Neural progenitor cell (in vitro differentiated cells): ENCODE data around the gene KRTAP2-4. TPM values are rescaled to one million over a fixed set of nuclear protein-coding genes. Genes with fewer than 3 reads are reported as not detected.
"Not testable (repeated sequence)": the region's sequence is repeated elsewhere in the genome, so short reads cannot be mapped to it uniquely, and the experiment has no call there.

Experiments used
- DNase-seq: peaks from one replicate; pipeline ENCODE4 v3.0.0-alpha.2; 2016; ENCODE audit warnings: low spot score
- H2AFZ ChIP-seq: fragments of 200-600 bp; sonication (generic); replicated peaks from 2 replicates; pipeline ENCODE4 v1.6.1; 2016; ENCODE audit warnings: antibody characterized with exemption
- H3F3A ChIP-seq: fragments of 200-600 bp; sonication (generic); 2 replicates; pipeline ENCODE4 v1.6.1; 2016; ENCODE audit warnings: antibody characterized with exemption, low read depth
- H3K27ac ChIP-seq: fragments of 200-600 bp; sonication (generic); 2 replicates; pipeline ENCODE4 v1.5.1; 2016; ENCODE audit warnings: mild to moderate bottlenecking
- H3K27me3 ChIP-seq: fragments of 200-600 bp; sonication (generic); 2 replicates; pipeline ENCODE4 v1.6.1; 2016; ENCODE audit warnings: mild to moderate bottlenecking, moderate library complexity
- H3K36me3 ChIP-seq: fragments of 200-600 bp; sonication (generic); 2 replicates; pipeline ENCODE4 v1.5.1; 2016
- H3K4me1 ChIP-seq: fragments of 200-600 bp; sonication (generic); 2 replicates; pipeline ENCODE4 v1.6.1; 2016; ENCODE audit warnings: mixed run types
- H3K4me2 ChIP-seq: fragments of 200-600 bp; sonication (generic); 2 replicates; pipeline ENCODE4 v1.6.1; 2016
- H3K4me3 ChIP-seq: fragments of 200-600 bp; sonication (generic); 2 replicates; pipeline ENCODE4 v1.5.1; 2016
- H3K79me2 ChIP-seq: fragments of 200-600 bp; sonication (generic); 2 replicates; pipeline ENCODE4 v1.6.1; 2016; ENCODE audit warnings: low read depth
- H3K9ac ChIP-seq: fragments of 200-600 bp; sonication (generic); 2 replicates; pipeline ENCODE4 v1.6.1; 2016
- H3K9me3 ChIP-seq: fragments of 200-600 bp; sonication (generic); 2 replicates; pipeline ENCODE4 v1.5.1; 2016; ENCODE audit warnings: low read depth
- H4K20me1 ChIP-seq: fragments of 200-600 bp; sonication (generic); 2 replicates; pipeline ENCODE4 v1.6.1; 2016; ENCODE audit warnings: low read depth
- H3K27ac Mint-ChIP-seq: 3 replicates; pipeline ENCODE4 v1.8.0; 2021; ENCODE audit warnings: mixed read lengths
- H3K27me3 Mint-ChIP-seq: 2 replicates; pipeline ENCODE4 v1.8.0; 2022; ENCODE audit warnings: low read depth, mild to moderate bottlenecking, inconsistent platforms, moderate library complexity, mixed read lengths; ENCODE audit not compliant: insufficient read depth
- H3K36me3 Mint-ChIP-seq: 3 replicates; pipeline ENCODE4 v1.8.0; 2021; ENCODE audit warnings: mixed read lengths
- H3K4me1 Mint-ChIP-seq: 3 replicates; pipeline ENCODE4 v1.8.0; 2021; ENCODE audit warnings: mixed read lengths
- H3K4me3 Mint-ChIP-seq: 3 replicates; pipeline ENCODE4 v1.8.0; 2021; ENCODE audit warnings: mild to moderate bottlenecking, moderate library complexity, mixed read lengths
- H3K9me3 Mint-ChIP-seq: 3 replicates; pipeline ENCODE4 v1.8.0; 2020; ENCODE audit warnings: mixed read lengths
- CTCF ChIP-seq: fragments of 200-600 bp; sonication (generic); IDR thresholded peaks from 2 replicates; pipeline ENCODE4 v1.5.1; 2017; ENCODE audit warnings: antibody characterized with exemption, mild to moderate bottlenecking
- EZH2 ChIP-seq: fragments of 200-600 bp; sonication (generic); IDR thresholded peaks from 2 replicates; pipeline ENCODE4 v1.6.1; 2017; ENCODE audit warnings: antibody characterized with exemption, mild to moderate bottlenecking, moderate library complexity
- EZH2phosphoT487 ChIP-seq: fragments of 200-600 bp; sonication (generic); IDR thresholded peaks from 2 replicates; pipeline ENCODE4 v1.6.1; 2017; ENCODE audit warnings: antibody characterized with exemption
- total RNA-seq: library from RNA; depleted of rRNA; stranded (reverse); fragments of >200 nt; gene quantifications from 2 replicates; pipeline ENCODE4 v1.2.3, GENCODE V29; 2015; ENCODE audit warnings: low replicate concordance

KRTAP2-4 gene
- total RNA-seq, 1 donor from 2014 or later: not detected

- Histone ChIP-seq H3K36me3 (no peaks in the 10 kb centered on the region), H3K9me3 (no peaks in the 10 kb centered on the region), H3K27me3 (no peaks in the 10 kb centered on the region), H3K4me3 (no peak overlapping the region), H3F3A (no peaks in the 10 kb centered on the region), H3K4me2 (no peak overlapping the region), H2AFZ (no peak overlapping the region), H3K79me2 (no peaks in the 10 kb centered on the region), H3K4me1 (no peaks in the 10 kb centered on the region), H3K9ac (no peak overlapping the region), H3K27ac (no peak overlapping the region), H4K20me1 (no peaks in the 10 kb centered on the region)
- H3K4me1 Mint-ChIP-seq: no peaks in the 10 kb centered on the region
- no peak overlapping the region for H3K4me3 Mint-ChIP-seq
- no peaks in the 10 kb centered on the region for H3K9me3 Mint-ChIP-seq
- TF ChIP-seq EZH2 (no peak), EZH2phosphoT487 (no peak), CTCF (no peak)
- no peak overlapping the region for H3K27ac Mint-ChIP-seq
- H3K27me3 Mint-ChIP-seq: peaks cover 4% of the 10 kb centered on the region
- no peaks in the 10 kb centered on the region for H3K36me3 Mint-ChIP-seq
- no peak for DNase-seq
Measured at GRCh38 chr17:41042953-41043352, 22.7 kb downstream of the KRTAP2-4 start.

- H3K27me3 Mint-ChIP-seq, H3K9ac ChIP-seq, DNase-seq, H3K9me3 Mint-ChIP-seq, H3F3A ChIP-seq, H3K4me3 ChIP-seq, H3K4me1 ChIP-seq, H4K20me1 ChIP-seq, H3K4me3 Mint-ChIP-seq, H3K79me2 ChIP-seq, H3K4me1 Mint-ChIP-seq, H3K36me3 Mint-ChIP-seq, H3K27ac ChIP-seq, H3K9me3 ChIP-seq, H2AFZ ChIP-seq, H3K36me3 ChIP-seq, H3K27me3 ChIP-seq, H3K4me2 ChIP-seq, H3K27ac Mint-ChIP-seq: not testable (repeated sequence)
Measured at GRCh38 chr17:41040783-41041571, 24.7 kb downstream of the KRTAP2-4 start, which contains the start of gene KRTAP1-1. Gene KRTAP1-1 (minus strand): TSS chr17:41041450. CDS start chr17:41041397, 53 bp downstream.

- Histone ChIP-seq H3K9ac (no peak overlapping the region), H3K4me2 (no peak overlapping the region), H3K4me1 (no peaks in the 10 kb centered on the region), H4K20me1 (no peaks in the 10 kb centered on the region), H3K79me2 (no peaks in the 10 kb centered on the region), H3K27me3 (no peaks in the 10 kb centered on the region), H3K27ac (no peak overlapping the region), H3K9me3 (no peaks in the 10 kb centered on the region), H3K4me3 (no peak overlapping the region), H2AFZ (no peak overlapping the region), H3F3A (no peaks in the 10 kb centered on the region), H3K36me3 (no peaks in the 10 kb centered on the region)
- H3K27ac Mint-ChIP-seq: no peak overlapping the region
- H3K36me3 Mint-ChIP-seq: no peaks in the 10 kb centered on the region
- DNase-seq: no peak
- no peaks in the 10 kb centered on the region for H3K4me1 Mint-ChIP-seq
- H3K27me3 Mint-ChIP-seq: peaks cover 2% of the 10 kb centered on the region
- H3K9me3 Mint-ChIP-seq: no peaks in the 10 kb centered on the region
- TF ChIP-seq EZH2 (no peak), CTCF (no peak), EZH2phosphoT487 (no peak)
- H3K4me3 Mint-ChIP-seq: no peak overlapping the region
Measured at GRCh38 chr17:41037853-41038350, 27.8 kb downstream of the KRTAP2-4 start.

GRCh38 chr17:41034346-41034935, 31.2 kb downstream of the KRTAP2-4 start, which contains the start of gene KRTAP1-3:
Gene KRTAP1-3 (minus strand): TSS chr17:41034874. CDS start chr17:41034821, 53 bp downstream.
- not testable (repeated sequence) for H4K20me1 ChIP-seq, H3K9me3 Mint-ChIP-seq, H3K9me3 ChIP-seq, H3K27me3 Mint-ChIP-seq, DNase-seq, H3K27me3 ChIP-seq, H3K4me2 ChIP-seq, H3K27ac Mint-ChIP-seq, H3F3A ChIP-seq, H3K4me3 ChIP-seq, H3K4me1 Mint-ChIP-seq, H3K4me1 ChIP-seq, H3K4me3 Mint-ChIP-seq, H3K36me3 Mint-ChIP-seq, H3K9ac ChIP-seq, H2AFZ ChIP-seq, H3K27ac ChIP-seq, H3K36me3 ChIP-seq, H3K79me2 ChIP-seq
